ENCODE data around the gene DOCK4.

- TF ChIP-seq ZNF274 (IDR thresholded peaks at IDR 0.05; ENCODE audit: low read depth, low read length): no peak
- TF ChIP-seq YY1 (IDR thresholded peaks at IDR 0.05; ENCODE audit: insufficient read depth, insufficient read length): no peak
- no peak for TF ChIP-seq SUZ12 (IDR thresholded peaks at IDR 0.05; ENCODE audit: extremely low read depth, insufficient read depth, insufficient read length)
Observed at GRCh38 chr7:111931016-111931517, 275.1 kb downstream of the DOCK4 start.

All from NT2/D1 (cell line).